K562 (cell line): ENCODE results near the gene TMEM88. TPM values are rescaled to one million over a fixed set of nuclear protein-coding genes. Genes with fewer than 3 reads are reported as not detected.

ENCODE experiments used
- ATAC-seq: fragments of 200-7000 bp; cut with Tn5 transposase; 3 replicates; pipeline ENCODE4 v1.9.1; 2020; ENCODE audit warnings: moderate library complexity
- BruUV-seq: library from RNA; stranded (reverse); fragments of 400-500 nt; replicated peaks from 2 replicates; lab custom pipeline; 2021; lab: Mats Ljungman, UMichigan
- CTCF ChIA-PET: fragments of 300-600 bp; formaldehyde crosslinking; extraction: SDS; loops from one replicate; lab custom pipeline; 2021; ENCODE audit warnings: low intra/inter-chr PET ratio; lab: Yijun Ruan, JAX
- POLR2A ChIA-PET: fragments of 300-600, 350-650 bp; sonication (Branson Sonifier 250); formaldehyde crosslinking; extraction: SDS; loops from one replicate; lab custom pipeline; 2021; ENCODE audit warnings: antibody characterized with exemption, inconsistent platforms; lab: Yijun Ruan, JAX
- DNase-seq, 4 experiments: peaks; one replicate each; pipeline versions ENCODE4 v3.0.0 to v3.0.0-alpha.2; 2011 to 2018; ENCODE audit warnings: low spot score in 3 of 4, mixed read lengths in 3 of 4; ENCODE audit errors: extremely low read depth in 1 of 4
- FAIRE-seq: peaks from 2 replicates; lab custom pipeline; 2011; peaks lifted over from hg19 to GRCh38; lab: Jason Lieb, UNC
- H2AFZ ChIP-seq: 2 replicates; pipeline ENCODE4 v1.6.0; 2011; ENCODE audit warnings: low read depth, low read length, control low read depth, inconsistent platforms
- H3K27ac ChIP-seq: fragments of 200-600 bp; 3 replicates; pipeline ENCODE4 v1.8.0; 2011; ENCODE audit warnings: low read depth, mild to moderate bottlenecking, control low read depth, inconsistent platforms, low read length, moderate library complexity, mixed read lengths; ENCODE audit errors: extremely low read depth
- H3K27me3 ChIP-seq, 2 experiments: fragments of 300-600 bp in 1 of 2; 2 replicates in 1 of 2; 3 replicates in 1 of 2; pipeline versions ENCODE4 v1.6.0 to v1.8.0; 2011; ENCODE audit warnings: inconsistent platforms in 2 of 2, low read length in 2 of 2, mild to moderate bottlenecking in 1 of 2, mixed read lengths in 1 of 2, moderate library complexity in 1 of 2; ENCODE audit not compliant: control insufficient read depth in 2 of 2, insufficient read depth in 2 of 2
- H3K36me3 ChIP-seq: fragments of 300-600 bp; 3 replicates; pipeline ENCODE4 v1.8.0; 2011; ENCODE audit warnings: mild to moderate bottlenecking, low read length, inconsistent platforms; ENCODE audit not compliant: control insufficient read depth, insufficient read depth
- H3K4me1 ChIP-seq, 2 experiments: fragments of 200-600 bp in 1 of 2; replicated peaks in 1 of 2; 2 replicates in 1 of 2; 3 replicates in 1 of 2; pipeline versions ENCODE4 v1.5.1 to v1.8.0; 2011; ENCODE audit warnings: inconsistent platforms in 2 of 2, low read length in 2 of 2, mild to moderate bottlenecking in 1 of 2, mixed read lengths in 1 of 2, moderate library complexity in 1 of 2; ENCODE audit not compliant: control insufficient read depth in 2 of 2, insufficient read depth in 2 of 2
- H3K4me2 ChIP-seq: 2 replicates; pipeline ENCODE4 v1.6.1; 2011; ENCODE audit warnings: low read length, control low read depth, inconsistent platforms, mixed read lengths; ENCODE audit not compliant: insufficient read depth
- H3K4me3 ChIP-seq: fragments of 200-600 bp; sonication (generic), shearing (Covaris generic); 2 replicates; pipeline ENCODE4 v1.5.1; 2016; ENCODE audit warnings: control low read depth, inconsistent platforms
- H3K79me2 ChIP-seq: fragments of 200-600 bp; 3 replicates; pipeline ENCODE4 v1.8.0; 2011; ENCODE audit warnings: low read length, inconsistent platforms; ENCODE audit not compliant: control insufficient read depth, insufficient read depth
- H3K9ac ChIP-seq, 2 experiments: 2 replicates each; pipeline versions ENCODE4 v1.6.0 to v1.6.1; 2011; ENCODE audit warnings: low read depth in 2 of 2, low read length in 2 of 2, control low read depth in 1 of 2, inconsistent platforms in 1 of 2, mild to moderate bottlenecking in 1 of 2, mixed read lengths in 1 of 2; ENCODE audit not compliant: insufficient read depth in 1 of 2
- H3K9me1 ChIP-seq: one replicate; pipeline ENCODE4 v1.6.0; 2011; ENCODE audit warnings: inconsistent platforms, mild to moderate bottlenecking, low read length, moderate library complexity; ENCODE audit not compliant: control insufficient read depth, insufficient read depth
- H3K9me3 ChIP-seq: replicated peaks from 2 replicates; pipeline ENCODE4 v1.5.1; 2011; ENCODE audit warnings: low read depth, low read length, inconsistent platforms; ENCODE audit not compliant: control insufficient read depth, insufficient read depth
- H4K20me1 ChIP-seq: replicated peaks from 2 replicates; pipeline ENCODE4 v1.6.1; 2011; ENCODE audit warnings: low read length, inconsistent platforms, mixed read lengths; ENCODE audit not compliant: control insufficient read depth, insufficient read depth
- CBX1 ChIP-seq: sonication (generic); IDR thresholded peaks from 2 replicates; pipeline ENCODE4 v1.6.1; 2016; ENCODE audit warnings: antibody characterized with exemption, low read depth, mild to moderate bottlenecking
- CBX2 ChIP-seq: fragments of 200-600 bp; sonication (generic); IDR thresholded peaks from one replicate; pipeline ENCODE4 v1.6.1; 2012; ENCODE audit warnings: mild to moderate bottlenecking, low read length, inconsistent platforms; ENCODE audit not compliant: insufficient read depth, poor library complexity, severe bottlenecking
- CCAR2 ChIP-seq: fragments of 200-400 bp; formaldehyde crosslinking; IDR thresholded peaks from 2 replicates; pipeline ENCODE4 v1.6.1; 2017; ENCODE audit warnings: mild to moderate bottlenecking, low read depth, low read length
- ESRRA ChIP-seq: fragments of 450-650 bp; IDR thresholded peaks from 2 replicates; pipeline ENCODE4 v1.6.1; 2014; ENCODE audit warnings: low read depth, mild to moderate bottlenecking, moderate library complexity, borderline replicate concordance
- HDGF ChIP-seq: fragments of 450-650 bp; IDR thresholded peaks from 2 replicates; pipeline ENCODE4 v1.6.1; 2016
- MAFK ChIP-seq: IDR thresholded peaks from 2 replicates; pipeline ENCODE4 v1.6.1; 2011; ENCODE audit warnings: low read length, improper control_type of control experiment
- MAZ ChIP-seq, 2 experiments: fragments of 450-650 bp in 1 of 2; sonication (generic) in 1 of 2; formaldehyde crosslinking; IDR thresholded peaks in 1 of 2; conservative IDR thresholded peaks in 1 of 2; 2 replicates each; pipeline versions ENCODE4 v1.4.0 to v1.5.0; 2020; ENCODE audit warnings: mild to moderate bottlenecking in 1 of 2, missing genetic modification reagents in 1 of 2
- PCBP2 ChIP-seq: fragments of 200-400 bp; formaldehyde crosslinking; IDR thresholded peaks from 2 replicates; pipeline ENCODE4 v1.6.1; 2018; ENCODE audit warnings: low read length, low read depth, mild to moderate bottlenecking, moderate library complexity; ENCODE audit not compliant: poor library complexity, severe bottlenecking
- PHF8 ChIP-seq: fragments of 200-600 bp; sonication (generic); IDR thresholded peaks from 2 replicates; pipeline ENCODE4 v1.6.1; 2012; ENCODE audit warnings: mixed run types, mild to moderate bottlenecking, inconsistent platforms, low read length, moderate library complexity, borderline replicate concordance
- TSC22D4 ChIP-seq: fragments of 450-650 bp; IDR thresholded peaks from 2 replicates; pipeline ENCODE4 v1.6.1; 2016; ENCODE audit warnings: missing genetic modification characterization, missing biosample characterization, control low read depth
- ZBTB9 ChIP-seq: fragments of 450-650 bp; formaldehyde crosslinking; IDR thresholded peaks from 2 replicates; pipeline ENCODE4 v1.4.0; 2020; ENCODE audit warnings: mild to moderate bottlenecking, moderate library complexity
- WGBS: fragments of 100-300 bp; shearing (Covaris generic); methylation state at CpG from one replicate; pipeline ENCODE4 v1.1.6; 2016; ENCODE audit warnings: low coverage, mixed read lengths; ENCODE audit not compliant: insufficient coverage; ENCODE audit errors: missing lambda C conversion rate; 5-methylcytosine and 5-hydroxymethylcytosine counted together
- in situ Hi-C: fragments of 300-500 bp; cut with MboI; formaldehyde crosslinking; loops from 4 replicates; pipeline ENCODE4 v1.15.0; 2018; ENCODE audit warnings: inconsistent platforms, mixed read lengths
- intact Hi-C: fragments of 100-400 bp; cut with micrococcal nuclease; formaldehyde crosslinking; loops from 2 replicates; pipeline ENCODE4 v1.14.2; 2022
- polyA plus RNA-seq, 8 experiments: library from polyadenylated mRNA; depleted of rRNA in 4 of 8; stranded (reverse) in 5 of 8; unstranded in 3 of 8; fragments of >200 nt; fragmentation: Nextera tagmentation in 2 of 8; fragmentation: Illumina TruSeq in 1 of 8; extraction: Ambion mirVana in 2 of 8; extraction: Trizol in 1 of 8; gene quantifications; 2 replicates each; pipeline versions ENCODE4 v1.2.1 to v1.2.3, GENCODE V29; 2011 to 2014; ENCODE audit warnings: inconsistent platforms in 1 of 8, missing spikeins in 1 of 8
- total RNA-seq, 7 experiments: library from RNA; depleted of rRNA in 6 of 7; stranded (reverse); fragments of >200 nt in 6 of 7; fragmentation: Illumina TruSeq in 2 of 7; extraction: Trizol in 2 of 7; gene quantifications; 2 replicates each; pipeline versions ENCODE4 v1.2.1 to v1.2.3, GENCODE V29; 2011 to 2021; ENCODE audit warnings: low replicate concordance in 1 of 7
- TF ChIP-seq, protein P1 (sequence below): sonication (generic); formaldehyde crosslinking; IDR thresholded peaks from 2 replicates; pipeline ENCODE4 v1.8.0; 2022; ENCODE audit warnings: mild to moderate bottlenecking, missing genetic modification reagents
- TF ChIP-seq, protein P2 (sequence below): IDR thresholded peaks from 3 replicates; pipeline ENCODE4 v1.6.1; 2011; ENCODE audit warnings: borderline replicate concordance, mild to moderate bottlenecking; ENCODE audit not compliant: insufficient read length, insufficient read depth
- TF ChIP-seq, protein P3 (sequence below): fragments of 450-650 bp; IDR thresholded peaks from 2 replicates; pipeline ENCODE4 v1.6.1; 2016

The TMEM88 gene
- total and polyA plus RNA-seq, 9 of the 15 experiments (the other 6 are each of a cell fraction or from before 2014, with no cell fraction given) = 0.10 to 1.4 (median 0.36) TPM; not detected in 3

DNA sequence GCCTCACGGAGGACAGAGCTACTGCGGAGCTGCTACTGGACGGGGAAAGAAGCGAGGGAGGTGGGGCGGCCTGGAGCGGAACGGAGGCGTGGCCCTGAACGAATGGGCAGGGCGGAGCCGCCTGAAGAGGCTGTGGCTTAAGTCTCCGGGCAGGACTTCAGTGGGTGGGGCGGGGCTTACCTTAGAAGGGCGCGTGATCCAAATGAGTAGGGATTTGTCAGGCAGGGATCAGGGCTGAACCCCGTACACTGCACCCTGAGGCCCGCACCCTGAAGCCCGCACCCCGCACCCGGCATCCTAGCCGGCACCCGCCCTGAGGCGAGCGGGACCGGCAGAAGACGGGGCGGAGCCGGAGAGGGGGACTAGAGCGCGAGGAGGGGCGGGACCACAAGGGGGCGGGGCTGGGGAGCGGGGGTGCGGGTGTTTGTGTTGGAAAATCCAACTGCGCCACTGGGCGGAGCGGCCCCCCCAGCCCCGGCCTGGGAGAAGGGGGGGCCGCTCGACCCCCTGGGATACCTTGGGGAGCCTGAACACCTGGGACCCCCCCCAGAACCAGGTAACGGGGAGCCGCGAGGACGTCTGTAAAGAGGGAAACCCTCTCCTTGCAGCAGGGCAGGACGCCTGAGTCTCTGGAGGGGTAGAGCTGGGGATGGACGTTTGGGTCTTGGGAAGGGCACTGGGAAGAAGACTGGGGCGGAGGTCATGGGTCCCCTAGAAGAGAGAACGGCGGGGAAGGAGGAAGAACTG is 20.9 kb upstream of the TMEM88 start, which contains the start of gene KDM6B:
TSS of gene KDM6B (plus strand) at position 423 of the 747 bp plus-strand sequence. CDS start 11,338 bp downstream, outside the sequence.
- in situ Hi-C loops (no loop called here), intact Hi-C loops (loop anchor here (2.0 to 10.0 kb wide), 3 partner anchors 23 to 291 kb away; partner anchors contain the start of genes HES7 and NAA38)
- H3K79me2 ChIP-seq = peaks cover 7% of the 10 kb centered on the region
- H3K36me3 ChIP-seq = no peaks in the 10 kb centered on the region
- peak within 1 kb of the TSS; percentile 81 for H3K27ac ChIP-seq
- ATAC-seq (peak; percentile 77), FAIRE-seq (peak; percentile 77), DNase-seq (peak; percentile 81 to 92 (median 82))
- ChIA-PET CTCF (no interaction called here), POLR2A (interaction anchor here (0.6 to 1.0 kb wide), 3 partner anchors 9 to 147 kb away, joined by 3 to 4 read pairs (median 4); partner anchors contain the start of gene TP53)
- H3K4me1 ChIP-seq = peaks cover 23 to 45% of the 10 kb centered on the region in 2 experiments
- no peaks in the 10 kb centered on the region for H3K9me3 ChIP-seq
- no peaks in the 10 kb centered on the region for H4K20me1 ChIP-seq
- H3K4me2 ChIP-seq = peak within 1 kb of the TSS; percentile 88
- peak within 1 kb of the TSS; percentile 57 to 91; a peak in 3 of 4 replicates for H3K9ac ChIP-seq
- 1% methylated on average over 28 of the region's 49 CpGs for whole genome bisulfite sequencing
- peak within 1 kb of the TSS; percentile 87 for H2AFZ ChIP-seq
- peak within 1 kb of the TSS; percentile 65 for H3K4me3 ChIP-seq
- no TSS peak for BruUV-seq
- H3K9me1 ChIP-seq = no peaks in the 10 kb centered on the region
- H3K27me3 ChIP-seq = peaks cover 14 to 17% of the 10 kb centered on the region in 2 experiments; a peak in 4 of 5 replicates
- TF ChIP-seq, protein P1, sequence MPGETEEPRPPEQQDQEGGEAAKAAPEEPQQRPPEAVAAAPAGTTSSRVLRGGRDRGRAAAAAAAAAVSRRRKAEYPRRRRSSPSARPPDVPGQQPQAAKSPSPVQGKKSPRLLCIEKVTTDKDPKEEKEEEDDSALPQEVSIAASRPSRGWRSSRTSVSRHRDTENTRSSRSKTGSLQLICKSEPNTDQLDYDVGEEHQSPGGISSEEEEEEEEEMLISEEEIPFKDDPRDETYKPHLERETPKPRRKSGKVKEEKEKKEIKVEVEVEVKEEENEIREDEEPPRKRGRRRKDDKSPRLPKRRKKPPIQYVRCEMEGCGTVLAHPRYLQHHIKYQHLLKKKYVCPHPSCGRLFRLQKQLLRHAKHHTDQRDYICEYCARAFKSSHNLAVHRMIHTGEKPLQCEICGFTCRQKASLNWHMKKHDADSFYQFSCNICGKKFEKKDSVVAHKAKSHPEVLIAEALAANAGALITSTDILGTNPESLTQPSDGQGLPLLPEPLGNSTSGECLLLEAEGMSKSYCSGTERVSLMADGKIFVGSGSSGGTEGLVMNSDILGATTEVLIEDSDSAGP = no peak
- TF ChIP-seq MAFK (no peak), PHF8 (peak; percentile 22; the same call in 1 of the 2 replicates), CCAR2 (no peak), ESRRA (no peak), CBX1 (no peak), ZBTB9 (CRISPR knock-in tag) (no peak), PCBP2 (no peak), TSC22D4 (tag) (no peak), CBX2 (no peak), MAZ (CRISPR knock-in tag; conservative IDR thresholded peaks at IDR 0.05 in 1 of 2, IDR thresholded peaks at IDR 0.05 in 1 of 2) (peak in 1 of 2 experiments; percentile 69; a peak in 2 of 4 replicates), HDGF (no peak)
- TF ChIP-seq, protein P2, sequence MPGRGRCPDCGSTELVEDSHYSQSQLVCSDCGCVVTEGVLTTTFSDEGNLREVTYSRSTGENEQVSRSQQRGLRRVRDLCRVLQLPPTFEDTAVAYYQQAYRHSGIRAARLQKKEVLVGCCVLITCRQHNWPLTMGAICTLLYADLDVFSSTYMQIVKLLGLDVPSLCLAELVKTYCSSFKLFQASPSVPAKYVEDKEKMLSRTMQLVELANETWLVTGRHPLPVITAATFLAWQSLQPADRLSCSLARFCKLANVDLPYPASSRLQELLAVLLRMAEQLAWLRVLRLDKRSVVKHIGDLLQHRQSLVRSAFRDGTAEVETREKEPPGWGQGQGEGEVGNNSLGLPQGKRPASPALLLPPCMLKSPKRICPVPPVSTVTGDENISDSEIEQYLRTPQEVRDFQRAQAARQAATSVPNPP = no peak
- TF ChIP-seq, protein P3, sequence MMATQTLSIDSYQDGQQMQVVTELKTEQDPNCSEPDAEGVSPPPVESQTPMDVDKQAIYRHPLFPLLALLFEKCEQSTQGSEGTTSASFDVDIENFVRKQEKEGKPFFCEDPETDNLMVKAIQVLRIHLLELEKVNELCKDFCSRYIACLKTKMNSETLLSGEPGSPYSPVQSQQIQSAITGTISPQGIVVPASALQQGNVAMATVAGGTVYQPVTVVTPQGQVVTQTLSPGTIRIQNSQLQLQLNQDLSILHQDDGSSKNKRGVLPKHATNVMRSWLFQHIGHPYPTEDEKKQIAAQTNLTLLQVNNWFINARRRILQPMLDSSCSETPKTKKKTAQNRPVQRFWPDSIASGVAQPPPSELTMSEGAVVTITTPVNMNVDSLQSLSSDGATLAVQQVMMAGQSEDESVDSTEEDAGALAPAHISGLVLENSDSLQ = no peak
